Testis (tissue), 2 donors: ENCODE data around the gene PPP2R2C.

Experiments
- CTCF ChIP-seq, 3 experiments: fragments of 450-650 bp in 2 of 3; fragments of 200-600 bp in 1 of 3; sonication (generic) in 1 of 3; IDR thresholded peaks; one replicate each; pipeline ENCODE4 v1.5.1; 2016 to 2019; ENCODE audit warnings: antibody characterized with exemption in 3 of 3, mild to moderate bottlenecking in 2 of 3, moderate library complexity in 1 of 3
- POLR2A ChIP-seq: fragments of 450-650 bp; IDR thresholded peaks from one replicate; pipeline ENCODE4 v1.6.1; 2017; ENCODE audit warnings: antibody characterized with exemption, mild to moderate bottlenecking, moderate library complexity

GRCh38 chr4:6417516-6418050, 54.8 kb downstream of the PPP2R2C start:
- TF ChIP-seq CTCF (IDR thresholded peaks at IDR 0.05) (no peak), POLR2A (no peak)
